Body of pancreas (tissue), 4 donors: ENCODE measurements around the gene ST6GAL1.

ENCODE experiments used
- CTCF ChIP-seq, 7 experiments: fragments of 450-650 bp in 4 of 7; fragments of 200-600 bp in 3 of 7; sonication (generic) in 3 of 7; IDR thresholded peaks; one replicate each; pipeline ENCODE4 v1.5.1; 2016 to 2019; ENCODE audit warnings: antibody characterized with exemption in 7 of 7
- POLR2A ChIP-seq, 3 donors: fragments of 450-650 bp; IDR thresholded peaks; one replicate each; pipeline ENCODE4 v1.6.1; 2016; ENCODE audit warnings: antibody characterized with exemption in 3 of 3, mild to moderate bottlenecking in 2 of 3

- TF ChIP-seq CTCF (IDR thresholded peaks at IDR 0.05) (no peak), POLR2A (IDR thresholded peaks at IDR 0.05) (no peak)
These were observed 142.2 kb downstream of the ST6GAL1 start for GRCh38 chr3:187072511-187072910.
